Superior temporal gyrus (tissue), 1 donor: Measurements from ENCODE around the gene KCNQ1OT1.
A peak's percentile ranks its signal among the peaks of the same experiment; 100 is the strongest.

Experiments used
- DNase-seq: peaks from one replicate; pipeline ENCODE4 v3.0.0-alpha.2; 2016; ENCODE audit errors: extremely low spot score

KCNQ1OT1 gene

DNA sequence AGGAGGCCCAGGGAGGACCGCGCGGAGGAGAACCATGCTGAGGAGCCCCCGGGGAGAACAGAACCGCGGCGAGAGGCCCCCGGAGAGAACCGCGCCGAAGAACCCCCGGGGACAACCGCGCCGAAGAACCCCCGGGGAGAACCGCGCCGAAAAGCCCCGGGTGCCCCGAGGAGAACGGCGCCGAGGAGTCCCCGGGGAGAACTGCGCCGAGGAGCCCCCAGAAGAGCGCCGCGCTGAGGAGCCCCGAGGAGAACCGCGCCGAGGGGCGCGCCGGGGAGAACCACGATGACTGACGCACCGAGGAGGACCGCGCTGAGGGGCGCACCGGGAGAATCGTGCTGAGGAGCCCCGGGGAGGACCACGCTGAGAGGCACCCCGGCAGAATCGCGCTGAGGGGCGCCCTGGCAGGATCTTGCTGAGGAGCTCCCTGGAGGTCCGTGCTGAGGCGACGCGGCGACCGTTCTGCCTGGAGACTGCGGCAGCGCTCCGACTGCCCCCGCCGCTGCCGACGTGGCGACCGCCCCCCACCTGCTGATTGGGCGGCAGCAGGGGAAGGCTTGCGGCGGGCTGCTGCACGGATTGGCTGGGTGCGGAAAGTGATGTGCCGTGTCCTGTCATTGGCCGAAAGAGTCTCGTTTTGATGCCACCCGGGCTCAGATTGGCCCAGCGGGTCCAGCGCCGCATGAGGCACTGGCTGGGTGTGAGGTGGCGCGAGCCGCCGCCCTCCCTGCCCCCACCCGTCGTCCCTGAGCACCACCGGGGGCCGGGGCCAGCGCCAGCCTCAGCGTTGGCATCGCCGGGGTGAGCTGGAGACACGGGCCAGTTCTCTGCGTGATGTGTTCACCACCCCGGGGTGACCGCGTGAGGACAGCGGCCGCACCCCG lies at the start of gene KCNQ1OT1:
TSS of gene KCNQ1OT1 (minus strand) at position 464 of the 884 bp plus-strand sequence.
- DNase-seq: peak; percentile 91

DNA sequence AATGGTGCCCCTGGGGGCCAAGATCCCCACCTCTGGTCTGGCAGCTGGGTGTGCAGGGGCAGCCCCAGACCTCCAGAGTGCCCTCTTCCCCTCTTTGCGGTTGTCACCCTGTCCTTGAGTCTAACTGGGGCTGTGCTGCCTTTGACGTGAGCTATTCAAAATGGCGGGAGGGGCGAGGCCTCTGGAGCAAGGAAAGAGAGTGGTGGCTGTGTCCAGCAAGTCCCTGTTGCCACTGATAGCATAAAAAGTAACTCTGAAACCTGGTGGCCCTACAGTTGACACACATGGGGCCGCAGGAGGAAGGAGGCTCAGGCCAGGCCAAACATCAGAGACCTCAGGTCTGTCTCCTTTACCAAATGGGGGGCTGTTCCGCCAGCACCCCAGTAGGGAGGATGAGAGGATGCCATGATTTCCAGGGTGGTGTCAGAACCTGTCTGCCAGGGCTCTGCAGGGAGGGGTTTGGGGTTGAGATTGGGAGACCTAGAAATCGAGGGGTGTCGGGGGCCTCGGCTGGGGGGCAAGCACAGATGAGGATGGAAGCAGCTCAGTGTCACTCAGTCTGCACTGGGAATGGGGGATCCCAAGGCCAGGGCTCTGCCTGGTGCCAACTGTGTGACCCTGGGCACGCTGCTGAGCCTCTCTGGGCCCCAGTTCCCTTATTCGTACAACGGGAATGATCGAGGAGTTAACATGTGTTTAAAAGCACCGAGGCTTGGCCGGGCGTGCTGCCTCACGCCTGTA lies 49.2 kb upstream of the KCNQ1OT1 start:
- no peak for DNase-seq

DNA sequence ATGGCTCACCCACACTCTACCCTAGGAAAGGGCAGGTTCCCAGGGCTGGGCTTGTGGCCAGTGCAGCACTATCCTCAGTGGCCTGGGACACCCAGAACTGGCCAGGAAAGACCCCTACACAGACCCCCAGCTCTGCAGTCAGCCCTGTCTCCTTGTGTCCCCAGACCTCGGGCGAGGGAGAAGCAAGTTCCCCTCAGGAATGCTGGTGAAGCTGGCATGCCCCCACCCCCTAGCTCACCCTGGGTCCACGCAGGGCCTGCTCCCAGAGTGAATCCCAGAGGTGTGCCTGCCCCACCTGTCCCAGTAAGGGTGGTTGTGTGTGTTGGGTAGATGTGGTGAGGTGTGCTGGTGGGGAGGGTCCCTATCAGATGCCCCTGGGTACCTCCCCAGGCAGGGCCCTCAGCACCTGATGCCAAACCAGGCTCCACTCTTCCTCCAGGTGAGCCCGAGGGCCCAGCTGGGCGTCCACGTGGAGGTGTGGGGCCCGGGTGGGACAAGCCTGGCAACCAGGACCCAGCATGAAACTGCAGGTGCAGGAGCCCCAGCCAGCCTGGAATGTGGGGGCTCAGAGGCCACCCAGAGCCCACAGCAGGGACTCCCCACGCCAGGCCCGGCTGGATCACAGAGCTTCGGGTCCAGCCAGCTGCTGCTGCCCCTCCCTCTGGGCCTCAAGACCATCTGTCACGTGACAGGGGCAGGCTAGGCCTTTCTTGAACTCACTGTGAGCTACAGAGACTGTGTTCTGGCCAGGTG lies 48.4 kb upstream of the KCNQ1OT1 start:
- DNase-seq: no peak

DNA sequence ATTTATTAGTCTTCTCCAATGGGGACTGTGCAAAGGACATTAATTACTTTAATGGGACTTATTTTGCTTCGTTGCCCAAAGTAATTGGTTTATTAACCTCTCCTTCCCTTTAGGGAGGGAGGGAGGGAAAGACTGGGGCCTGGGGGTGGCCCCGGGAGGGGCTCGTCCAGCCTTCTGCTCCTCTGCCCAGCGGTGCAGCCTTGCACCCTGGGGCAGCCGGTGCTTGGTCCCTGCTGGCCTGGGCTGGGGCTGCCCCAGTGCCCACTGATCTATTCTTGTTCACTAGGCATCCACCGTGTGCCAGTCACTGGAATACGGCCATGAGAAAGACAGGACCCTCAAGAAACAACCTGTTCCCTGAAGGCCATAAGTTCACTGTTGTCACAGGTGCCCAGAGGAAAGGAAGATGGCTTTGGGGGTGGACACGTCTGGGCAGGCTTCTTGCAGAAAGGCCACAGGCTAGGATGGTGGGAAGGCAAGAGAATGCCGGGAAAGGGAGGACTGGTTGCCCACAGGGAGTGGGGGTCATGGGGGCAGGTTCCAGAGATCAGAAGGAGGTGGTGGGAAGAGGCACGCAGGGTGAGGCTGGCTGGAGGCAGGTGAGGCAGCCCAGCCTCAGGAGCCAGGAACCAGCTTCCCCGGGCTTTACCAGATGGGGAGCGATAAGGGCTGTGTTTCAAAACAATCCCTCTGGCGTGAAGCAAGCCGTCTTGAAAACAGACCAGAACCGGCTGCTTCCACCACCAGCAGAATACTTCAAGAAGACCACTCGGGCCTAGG lies 47.6 kb upstream of the KCNQ1OT1 start:
- no peak for DNase-seq

DNA sequence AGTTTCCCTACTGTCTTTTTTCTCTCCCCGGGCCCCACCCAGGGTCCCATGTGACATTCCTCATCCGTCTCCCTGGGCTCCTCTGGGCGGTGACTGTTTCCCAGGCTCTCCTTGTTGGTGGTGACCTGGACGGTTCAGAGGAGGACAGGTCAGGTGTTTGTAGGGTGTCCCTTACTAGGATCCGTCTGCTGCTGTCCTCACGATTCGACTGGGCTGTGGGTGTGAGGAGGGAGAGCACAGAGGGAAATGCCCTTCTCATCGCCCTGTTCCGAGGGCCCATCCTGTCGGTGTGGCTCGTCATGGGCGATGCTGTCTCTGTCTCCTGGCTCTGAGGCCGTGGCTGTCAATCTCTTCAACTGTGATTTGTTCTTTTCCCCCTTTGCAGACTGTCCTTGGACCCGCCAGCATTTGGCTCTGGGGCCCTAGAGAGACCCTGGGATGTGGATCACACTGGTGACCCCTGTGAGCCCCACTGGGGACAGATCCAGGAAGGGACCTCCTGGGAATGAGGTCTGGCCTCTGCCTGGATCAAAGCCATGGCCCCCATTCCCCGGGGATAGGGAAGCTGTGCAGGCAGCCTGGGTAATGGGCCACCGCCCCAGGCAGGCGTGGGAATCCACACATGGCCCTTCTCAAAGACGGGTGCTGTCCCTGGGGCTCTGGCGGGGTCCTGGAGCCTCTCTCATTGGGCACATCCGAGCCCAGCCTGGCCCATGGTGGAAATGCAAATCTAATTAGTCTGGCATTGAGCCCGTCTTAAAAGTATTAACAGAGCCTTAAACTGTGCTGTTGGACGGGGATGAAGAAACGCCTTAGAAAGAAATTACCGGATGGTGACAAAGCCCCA lies 46.8 kb upstream of the KCNQ1OT1 start:
- peak; percentile 26 for DNase-seq

DNA sequence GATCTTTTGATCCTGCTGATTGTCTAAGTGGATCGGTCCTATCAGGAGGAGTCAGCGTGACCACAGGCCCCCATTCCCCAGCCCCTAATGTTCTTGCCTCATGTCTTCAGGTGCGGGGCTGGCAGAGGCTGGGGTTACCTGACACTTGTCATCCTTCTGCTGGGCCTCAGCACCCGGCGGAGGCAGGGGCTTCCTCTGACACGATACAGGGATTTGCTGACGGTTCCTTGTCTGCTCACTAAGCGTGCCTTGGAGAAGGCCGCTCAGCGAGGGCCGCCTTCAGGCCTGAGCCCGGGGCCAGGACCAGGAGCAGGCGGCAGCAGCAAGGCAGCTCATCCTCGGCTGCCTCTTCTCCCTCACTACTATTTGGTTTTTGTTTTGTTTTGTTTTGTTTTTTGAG lies 45.7 kb upstream of the KCNQ1OT1 start:
- DNase-seq: no peak

DNA sequence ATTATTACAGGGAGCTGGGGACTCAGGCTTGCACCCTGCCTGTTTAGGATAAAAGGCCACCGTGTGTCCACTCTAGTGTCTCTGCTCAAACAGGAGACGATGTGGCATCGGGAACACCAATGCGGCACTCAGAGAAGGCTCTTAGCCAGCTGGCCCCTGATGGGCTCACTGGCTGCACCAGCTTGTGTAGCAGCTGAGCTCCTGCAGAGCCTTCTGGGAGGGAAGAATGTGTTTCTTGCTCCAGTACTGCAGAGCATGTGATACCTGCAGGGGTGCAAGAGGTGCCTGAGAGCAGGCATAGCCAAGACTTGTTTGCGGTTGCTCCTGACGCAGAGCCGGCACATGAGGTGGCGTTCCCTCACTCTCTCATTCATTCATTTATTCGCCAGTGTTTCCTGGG lies 44.4 kb upstream of the KCNQ1OT1 start:
- DNase-seq: no peak

DNA sequence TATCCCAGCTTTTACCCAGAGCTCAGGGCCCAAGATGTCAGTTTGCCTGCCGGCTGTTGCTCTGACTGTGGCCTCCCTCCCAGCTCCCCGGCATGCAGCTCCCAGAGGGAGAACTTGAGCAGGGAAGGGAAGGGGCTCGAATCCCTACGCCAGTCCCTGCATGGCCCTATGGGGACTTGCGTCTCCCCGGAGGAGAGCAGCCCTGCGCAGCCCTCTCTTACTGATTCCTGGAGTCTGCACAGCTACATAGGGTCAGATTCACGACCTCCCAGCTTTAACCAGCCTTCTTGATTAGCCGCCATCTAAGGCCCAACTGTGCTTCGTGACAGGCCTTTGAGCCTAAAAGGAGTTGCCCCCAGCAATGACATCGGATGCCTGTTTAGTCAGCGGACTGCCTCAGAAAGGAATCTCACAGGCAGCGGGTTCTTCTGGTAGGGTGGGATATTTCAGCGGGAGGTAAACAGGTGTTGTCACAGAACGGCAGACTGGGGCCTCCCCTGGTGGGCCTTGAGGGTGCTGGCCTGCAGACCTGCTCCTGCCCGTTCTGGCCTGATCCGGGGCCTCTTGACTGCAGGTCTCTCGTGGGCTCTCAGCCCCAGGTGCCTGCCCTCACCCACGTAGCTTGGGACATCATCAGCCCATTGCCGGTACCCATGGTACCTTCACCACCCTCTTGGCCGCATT lies 43.8 kb upstream of the KCNQ1OT1 start:
- no peak for DNase-seq

DNA sequence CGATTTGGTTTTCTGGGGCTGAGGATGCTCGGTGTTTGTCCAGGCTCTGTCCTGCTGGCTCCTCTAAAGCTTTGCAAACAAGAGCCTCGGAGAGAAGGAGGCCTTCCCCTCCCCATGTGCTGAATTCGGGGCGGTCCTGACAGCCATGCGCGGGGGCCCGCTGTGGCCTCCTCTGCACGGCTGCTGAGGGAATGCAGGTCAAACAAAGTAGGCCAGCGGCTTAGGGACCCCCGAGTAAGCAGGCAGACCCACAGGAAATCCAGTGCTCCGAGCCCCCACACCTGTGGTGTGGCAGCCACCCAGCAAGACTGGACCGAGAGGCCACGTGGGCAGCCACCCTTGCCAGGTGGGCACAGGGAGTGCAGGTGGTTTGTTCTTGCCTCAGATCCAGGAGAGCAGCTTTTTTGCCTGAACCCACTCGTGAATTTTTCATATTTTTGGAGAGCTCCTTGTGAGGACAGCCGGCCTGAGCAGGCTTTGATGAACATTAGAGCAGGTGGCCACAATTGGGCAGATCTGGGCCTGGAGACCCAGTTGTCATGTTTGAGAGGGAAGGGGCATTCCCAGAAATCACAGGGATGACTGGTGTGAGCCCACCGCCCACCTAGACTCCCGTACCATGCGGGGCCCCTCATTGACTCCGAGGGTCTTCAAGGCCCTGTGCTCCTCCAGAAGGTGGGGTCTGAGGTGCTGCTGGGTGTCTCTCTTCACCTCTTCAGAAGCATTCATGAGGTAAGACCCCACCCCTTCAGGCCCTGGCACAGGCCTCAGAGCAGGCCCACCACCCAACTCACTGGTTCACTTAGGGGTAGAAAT lies 43.0 kb upstream of the KCNQ1OT1 start:
- DNase-seq: no peak

DNA sequence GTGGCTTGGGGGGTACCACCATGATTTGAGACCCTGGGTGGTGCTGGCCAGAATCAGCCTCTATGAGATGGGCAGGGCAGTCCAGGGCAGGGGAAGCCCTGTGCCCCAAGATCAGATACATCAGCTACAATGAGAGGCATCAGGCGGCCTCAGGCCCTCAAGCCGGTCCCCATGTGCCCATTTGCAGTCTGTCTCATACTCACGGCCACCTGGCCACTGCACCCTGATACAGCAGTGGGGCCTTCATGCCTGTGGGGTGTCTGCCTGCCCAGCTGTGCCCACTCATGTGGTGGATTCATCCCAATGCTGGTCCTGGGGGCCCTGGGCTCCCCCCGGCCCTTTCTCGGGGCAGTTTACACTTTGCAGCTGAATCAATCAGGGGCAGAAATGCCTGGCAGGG lies 42.4 kb upstream of the KCNQ1OT1 start:
- DNase-seq: no peak

DNA sequence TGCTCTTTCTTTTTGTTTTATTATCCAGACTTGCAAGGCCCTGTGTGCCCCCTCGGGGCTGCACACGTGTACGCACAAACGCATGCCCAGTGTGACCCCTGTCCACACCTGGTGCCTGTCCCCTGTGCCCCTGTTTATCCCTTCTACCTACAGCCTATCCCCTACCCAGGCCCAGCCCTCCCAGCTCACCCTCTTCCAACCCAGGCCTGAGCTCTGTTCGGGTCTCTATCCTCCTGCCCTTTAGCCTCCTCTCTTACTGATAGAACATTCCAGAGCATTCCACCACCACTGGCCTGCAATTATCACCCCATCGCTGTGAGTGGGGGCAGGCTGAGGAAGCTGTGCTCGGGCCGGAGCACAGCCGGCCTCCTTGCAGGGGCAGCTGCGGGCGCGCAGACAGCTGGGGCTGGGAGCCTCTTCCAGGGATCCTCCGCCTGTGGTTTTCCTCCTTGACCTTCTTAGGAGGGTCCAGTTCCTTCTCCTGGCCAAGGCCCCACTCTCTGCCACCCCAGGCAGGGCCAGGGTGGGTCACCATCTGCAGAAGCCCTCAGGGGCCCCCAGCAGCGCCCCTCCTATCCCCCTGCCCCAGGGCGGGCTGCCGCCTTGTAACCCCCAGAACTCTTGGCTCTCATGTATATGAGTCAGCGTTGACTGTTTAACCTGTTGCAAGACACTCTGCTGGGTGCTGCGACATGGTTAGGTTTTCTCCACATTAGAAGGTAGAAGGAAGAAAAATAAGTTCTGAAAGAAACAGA lies 41.8 kb upstream of the KCNQ1OT1 start:
- DNase-seq: no peak

DNA sequence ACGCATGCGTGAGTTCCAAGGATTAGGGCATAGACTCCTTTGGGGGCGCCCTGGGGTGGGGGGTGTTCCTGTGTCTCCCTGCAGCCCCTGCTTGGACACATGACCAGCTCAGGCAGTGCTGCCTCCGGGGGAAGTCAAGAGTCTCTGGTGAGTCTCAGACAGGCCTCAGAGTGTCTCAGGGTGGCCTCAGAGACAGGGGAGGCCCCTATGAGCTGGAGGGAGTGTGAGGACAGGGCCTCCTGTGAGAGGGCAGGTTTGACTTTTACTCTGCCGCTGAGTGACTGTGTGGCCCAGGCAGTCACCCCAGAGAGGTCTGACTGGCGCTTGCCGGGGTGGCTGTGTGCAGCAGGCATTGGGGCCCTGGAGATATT lies 41.2 kb upstream of the KCNQ1OT1 start:
- DNase-seq: no peak

DNA sequence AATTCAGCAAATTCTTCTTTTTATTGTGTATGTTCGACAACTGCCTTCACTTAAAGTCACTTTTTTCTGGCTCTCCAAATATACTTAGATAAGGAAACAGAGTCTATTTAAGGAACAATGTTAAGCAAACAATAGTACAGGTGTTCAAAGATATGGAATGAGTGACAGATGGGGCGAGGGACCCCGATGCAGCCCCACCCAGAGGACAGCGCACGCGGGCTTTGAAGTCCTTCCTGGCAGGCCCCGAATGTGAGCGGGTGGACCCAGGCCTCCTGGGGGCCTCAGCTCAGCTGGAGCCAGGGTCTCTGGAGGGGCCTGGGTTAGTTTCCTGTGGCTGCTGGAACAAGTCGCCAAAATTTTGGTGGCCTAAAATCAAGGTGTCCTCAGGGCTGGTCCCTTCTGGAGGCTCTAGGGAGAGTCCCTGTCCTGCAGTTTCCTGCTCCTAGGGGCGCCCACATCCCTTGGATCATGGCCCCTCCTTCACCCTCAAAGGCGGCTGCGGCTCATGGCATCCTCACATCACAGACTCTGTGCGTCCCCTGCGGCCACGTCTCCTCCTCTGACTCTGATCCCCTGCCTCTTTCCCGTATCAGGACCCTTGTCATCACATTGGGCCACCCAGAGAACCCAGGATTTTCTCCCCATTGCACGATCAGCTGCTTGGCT lies 40.6 kb upstream of the KCNQ1OT1 start:
- no peak for DNase-seq

DNA sequence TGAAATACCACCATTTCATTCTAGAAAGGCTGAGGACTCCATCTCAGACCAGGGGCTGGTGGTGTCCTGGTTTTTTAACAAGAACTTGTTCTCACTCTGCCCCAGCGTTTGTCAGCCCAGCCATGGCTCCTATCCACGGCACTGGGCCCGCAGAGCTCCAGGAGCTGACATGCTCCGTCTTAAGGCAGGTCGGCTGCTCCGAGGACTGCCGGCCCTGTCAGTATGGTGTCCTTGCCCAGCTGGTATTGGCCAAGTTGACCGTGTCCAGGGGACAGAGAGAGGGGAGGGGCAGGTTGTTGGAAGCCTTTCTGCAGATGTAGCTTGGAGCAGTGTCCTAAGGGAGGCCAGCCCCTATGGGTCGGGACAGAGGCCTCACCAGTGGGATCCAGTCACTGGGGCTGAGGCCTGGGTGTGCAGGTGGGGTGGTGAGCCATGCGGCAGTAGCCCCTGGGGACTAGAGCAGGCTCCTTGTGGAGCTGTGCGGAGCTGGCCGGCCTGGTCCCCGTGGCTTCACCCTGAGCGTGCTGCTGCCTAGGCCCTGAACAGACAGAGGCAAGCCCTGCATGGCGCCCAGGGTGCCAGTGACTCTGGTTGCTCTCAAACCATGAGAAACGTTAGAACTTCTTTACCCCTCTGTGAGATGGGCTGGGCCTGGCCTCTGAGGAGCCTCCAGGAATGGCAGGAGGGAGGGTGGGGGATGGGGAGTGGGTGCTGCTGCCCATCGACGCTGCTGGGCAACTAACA lies 39.9 kb upstream of the KCNQ1OT1 start:
- no peak for DNase-seq

DNA sequence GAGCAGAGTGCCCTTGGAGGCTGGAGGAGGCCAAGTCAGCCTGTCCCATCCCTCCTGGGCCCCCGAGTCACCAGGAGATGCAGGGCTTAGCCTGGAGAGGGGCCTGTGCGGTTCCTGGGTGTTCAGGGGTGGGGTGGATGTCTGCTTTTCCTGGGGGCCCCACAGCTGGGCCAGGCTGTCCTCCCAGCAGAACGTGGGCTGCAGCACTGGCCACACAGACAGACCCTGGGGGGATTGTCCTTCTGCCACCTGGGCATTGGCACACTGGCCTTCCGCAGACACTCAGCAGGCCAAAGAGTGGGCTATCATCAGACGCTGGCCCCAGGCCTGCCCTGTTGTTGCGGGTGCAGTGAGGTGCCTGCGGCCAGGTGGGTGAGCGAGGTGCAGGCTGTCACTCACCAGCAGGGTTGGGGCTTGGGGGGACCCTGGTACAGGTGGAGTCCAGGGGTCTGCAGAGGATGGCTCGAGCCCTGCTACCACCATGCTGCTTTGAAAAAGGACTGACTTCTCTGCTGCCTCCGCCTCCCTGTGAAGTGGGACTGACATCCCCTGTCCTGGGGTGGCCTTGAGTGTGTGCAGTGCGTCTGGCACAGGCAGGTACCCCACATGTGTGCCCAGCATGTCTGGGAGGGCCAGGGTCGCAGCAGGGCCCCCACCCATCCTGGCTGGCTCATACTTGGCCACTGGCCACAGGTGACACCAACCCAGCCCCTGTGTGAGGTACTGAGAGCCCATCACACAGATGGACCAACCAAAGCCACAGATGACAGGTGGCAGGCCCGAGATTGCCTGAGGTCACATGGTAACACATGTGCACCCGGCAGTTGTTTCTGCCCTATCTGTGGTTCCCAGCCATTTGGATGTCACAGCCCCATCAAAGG lies 39.0 kb upstream of the KCNQ1OT1 start:
- DNase-seq: no peak

DNA sequence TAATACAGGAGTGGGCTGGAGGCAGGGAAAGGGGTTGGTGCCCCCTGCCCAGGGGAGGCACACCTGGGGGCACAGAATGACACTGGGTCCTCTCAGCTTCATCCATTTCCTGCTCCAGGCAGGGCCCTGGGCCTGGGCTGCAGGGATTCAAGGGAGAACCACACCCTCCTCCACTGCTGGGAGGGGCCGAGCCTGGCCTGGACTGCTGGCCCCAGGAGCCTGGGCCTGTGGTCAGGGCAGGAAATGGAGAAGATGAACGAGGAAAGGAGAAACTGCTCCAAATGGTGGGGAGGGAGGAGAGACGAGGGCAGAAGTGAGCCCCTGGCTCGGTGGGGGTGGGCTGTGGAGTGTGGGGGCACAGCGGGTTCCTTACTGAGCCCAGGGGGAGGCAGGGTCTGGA lies 38.1 kb upstream of the KCNQ1OT1 start:
- DNase-seq: no peak
